Loucy (cell line): ENCODE measurements around the gene ZMYND15.
A peak's percentile ranks its signal among the peaks of the same experiment; 100 is the strongest.

Experiments
- CTCF ChIP-seq: fragments of 200-600 bp; sonication (generic); conservative IDR thresholded peaks from 2 replicates; pipeline ENCODE4 v1.5.1; 2014; ENCODE audit warnings: mild to moderate bottlenecking, antibody characterized with exemption, low read length
- EZH2phosphoT487 ChIP-seq: fragments of 200-600 bp; IDR thresholded peaks from 2 replicates; pipeline ENCODE4 v1.6.1; 2018; ENCODE audit warnings: antibody characterized with exemption, mild to moderate bottlenecking, moderate library complexity, borderline replicate concordance

GRCh38 chr17:4733073-4733531, 6.5 kb upstream of the ZMYND15 start:
- TF ChIP-seq EZH2phosphoT487 (no peak), CTCF (peak; percentile 48)
